T-helper 1 cell (primary cell): ENCODE results near the gene DCAF10.
"Not testable (repeated sequence)": the region's sequence is repeated elsewhere in the genome, so short reads cannot be mapped to it uniquely, and the experiment has no call there.

Experiments used
- DNase-seq, 5 donors: peaks; one replicate each; pipeline ENCODE4 v3.0.0-alpha.2; 2012 to 2020

Gene DCAF10

GRCh38 chr9:37870799-37871176 is 70.2 kb downstream of the DCAF10 start:
- no peak for DNase-seq

GRCh38 chr9:37873955-37874354 is 73.4 kb downstream of the DCAF10 start:
- DNase-seq = no peak

- DNase-seq = no peak
Measured at GRCh38 chr9:37876376-37876775, 75.8 kb downstream of the DCAF10 start.

- DNase-seq = no peak
Measured at GRCh38 chr9:37880916-37881479, 80.4 kb downstream of the DCAF10 start.

DNA sequence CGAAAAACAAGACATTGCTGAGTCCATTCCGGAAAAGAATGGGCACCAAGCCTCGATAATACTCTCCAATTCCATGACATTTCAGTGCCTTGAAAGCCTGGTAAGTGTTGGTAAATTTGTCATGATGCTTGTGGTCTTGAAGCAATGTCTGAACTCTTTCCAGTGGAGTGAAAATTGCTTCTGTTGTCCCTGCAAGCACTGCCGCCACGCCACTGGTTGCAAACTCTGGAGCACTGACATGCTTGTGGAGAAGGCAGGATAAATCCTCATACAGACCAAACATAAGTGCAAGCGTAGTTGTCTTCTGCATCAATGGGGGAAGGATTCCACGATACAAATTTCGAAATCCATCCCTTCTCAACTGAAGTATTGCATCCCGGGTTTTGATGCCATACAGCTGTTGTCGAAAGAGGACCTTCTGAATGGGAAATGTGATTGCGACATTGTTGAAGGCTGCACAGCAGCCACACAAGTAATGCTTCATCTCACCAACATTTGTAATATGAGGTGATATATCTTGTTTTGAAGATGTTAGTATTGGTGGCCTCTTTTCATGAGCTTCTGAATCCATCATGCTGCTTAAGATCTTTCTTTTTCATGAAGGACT is 87.5 kb downstream of the DCAF10 start:
- not testable (repeated sequence) for DNase-seq

GRCh38 chr9:37889536-37889935 is 88.9 kb downstream of the DCAF10 start:
- no peak for DNase-seq

DNA sequence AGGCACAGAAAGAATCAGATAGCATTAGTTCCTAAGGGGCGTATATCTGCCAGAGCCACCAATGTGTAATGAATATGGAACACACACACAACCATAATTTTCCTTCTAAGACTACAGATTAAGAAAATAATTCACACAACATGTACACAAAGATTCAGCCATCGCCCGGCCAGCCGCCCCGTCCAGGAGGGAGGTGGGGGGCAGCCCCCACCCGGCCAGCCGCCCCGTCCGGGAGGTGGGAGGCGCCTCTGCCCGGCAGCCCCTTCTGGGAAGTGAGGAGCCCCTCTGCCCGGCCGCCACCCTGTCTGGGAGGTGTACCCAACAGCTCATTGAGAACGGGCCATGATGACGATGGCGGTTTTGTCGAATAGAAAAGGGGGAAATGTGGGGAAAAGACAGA is 90.4 kb downstream of the DCAF10 start:
- DNase-seq = not testable (repeated sequence)

GRCh38 chr9:37892063-37892462 is 91.5 kb downstream of the DCAF10 start:
- DNase-seq = no peak

DNA sequence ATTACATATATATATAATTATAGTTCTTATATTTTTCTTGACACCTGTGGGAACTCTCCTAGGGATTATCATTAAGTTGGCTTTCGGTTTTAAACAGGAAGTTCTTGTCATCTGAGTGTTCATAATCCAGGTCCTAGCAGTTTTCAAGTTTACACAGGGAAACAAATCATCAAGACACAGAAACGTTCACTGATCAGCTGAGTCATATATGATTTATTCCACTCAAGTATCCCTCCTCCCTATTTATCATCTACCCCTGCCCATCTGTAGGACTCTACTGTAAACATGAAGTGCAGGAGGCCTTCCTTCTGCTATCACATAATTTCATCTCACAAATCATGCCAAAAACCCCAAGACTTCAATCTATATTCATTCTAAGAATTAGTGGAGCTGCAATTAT is 97.1 kb downstream of the DCAF10 start:
- no peak for DNase-seq

GRCh38 chr9:37899041-37899440 is 98.4 kb downstream of the DCAF10 start:
- DNase-seq = no peak

DNA sequence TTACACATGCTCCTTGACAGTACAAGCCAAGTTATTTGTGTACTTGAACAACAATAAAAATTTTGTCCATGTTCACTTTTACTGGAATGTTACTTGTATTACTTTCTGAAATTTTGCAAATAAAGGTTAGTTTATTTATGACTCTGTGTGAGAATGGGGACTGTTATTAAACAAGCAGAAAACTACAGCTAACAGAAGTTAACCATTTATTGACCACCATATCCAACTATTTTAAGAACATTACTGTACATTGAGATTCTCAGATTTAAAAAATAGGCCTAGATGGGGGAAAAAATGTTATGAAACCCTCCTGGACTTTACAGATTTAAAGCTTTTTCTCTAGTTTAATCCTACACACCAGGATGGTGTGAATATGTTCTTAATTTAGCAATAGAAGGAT is 101.5 kb downstream of the DCAF10 start:
- no peak for DNase-seq

DNA sequence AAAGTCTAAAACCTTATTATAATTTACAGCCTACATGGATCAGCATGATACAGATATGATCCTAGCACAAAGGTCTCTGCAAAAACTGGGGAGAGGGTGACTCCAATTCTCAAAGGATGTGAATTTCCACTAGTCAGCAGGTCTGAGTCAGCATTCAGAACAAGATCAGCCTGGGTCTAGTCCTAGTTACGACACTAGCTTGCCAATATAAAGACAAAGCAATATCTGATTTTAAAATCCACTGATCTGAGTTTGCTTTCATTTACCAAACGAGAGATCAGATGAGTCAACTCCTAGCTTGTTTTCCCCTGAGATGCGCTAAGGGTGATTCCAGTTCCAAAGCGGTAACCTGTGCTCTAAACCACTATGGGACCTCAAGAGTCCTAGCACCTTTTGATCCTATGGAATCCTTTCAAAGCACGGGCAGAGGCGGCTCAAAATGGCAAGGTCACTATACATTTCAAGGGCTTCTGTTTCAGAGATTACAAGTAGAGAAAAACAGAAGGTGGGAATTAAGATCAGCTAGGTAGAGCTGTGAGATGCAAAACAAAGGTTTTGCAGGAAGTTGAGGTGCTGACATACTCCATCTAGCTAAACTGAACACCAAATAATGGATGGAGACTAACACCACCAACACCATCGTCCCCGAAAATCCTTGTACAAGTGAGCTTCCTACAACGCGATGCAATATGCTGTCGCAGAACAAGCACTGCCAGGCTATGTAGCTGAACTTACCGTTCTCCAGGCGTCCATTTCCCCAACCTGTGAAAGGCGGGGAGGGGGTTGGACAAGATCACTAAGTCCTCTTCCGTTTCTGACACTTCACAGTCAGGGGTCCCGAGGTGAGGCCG is 102.4 kb downstream of the DCAF10 start:
- peak in 1 of 5 donors; percentile 19 for DNase-seq

DNA sequence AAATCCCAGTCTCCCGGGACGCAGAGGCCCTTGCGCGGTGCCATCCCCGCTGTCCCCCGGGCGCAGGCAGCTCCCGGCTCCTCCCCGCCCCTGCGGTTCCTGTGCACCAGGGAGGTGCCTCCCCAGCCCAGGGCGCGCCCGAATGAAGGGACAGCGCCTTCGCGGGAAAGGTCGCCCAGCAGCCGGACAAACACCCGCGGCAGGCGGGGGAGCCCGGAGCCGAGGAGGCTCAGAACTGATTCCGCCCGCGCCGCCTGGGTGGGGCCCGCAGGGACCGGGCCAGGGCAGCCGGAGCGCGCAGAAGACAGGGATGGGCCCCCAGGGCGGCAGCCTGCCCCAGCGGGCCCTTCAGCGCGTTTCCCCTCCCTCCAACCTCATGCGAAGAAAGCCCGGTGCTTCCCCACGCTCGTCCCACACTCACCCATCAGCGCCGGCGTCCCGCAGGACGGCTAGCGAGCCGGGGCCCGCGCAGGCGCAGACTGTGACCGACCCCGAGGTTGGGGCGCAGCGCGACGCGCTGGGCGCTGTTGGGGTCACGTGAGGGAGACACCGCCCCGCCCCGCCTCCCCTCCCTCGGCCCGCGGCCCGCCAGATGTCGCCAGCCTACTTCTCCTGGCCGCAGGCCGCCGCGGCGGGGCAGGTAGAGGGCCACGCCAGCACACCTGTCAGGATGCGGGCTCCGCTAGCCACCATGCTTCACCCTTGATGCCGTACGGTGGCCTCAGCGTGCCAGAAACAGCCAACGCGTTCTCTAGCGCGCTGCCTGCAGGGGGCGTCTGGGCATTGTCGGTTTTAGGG is 103.2 kb downstream of the DCAF10 start, which contains the start of gene SLC25A51:
Gene SLC25A51, minus strand, starts transcription at position 481 of the 798 bp plus-strand sequence. CDS start 15,577 bp downstream, outside the sequence.
- peak; percentile 84 to 96 (median 90) for DNase-seq

GRCh38 chr9:37904445-37905130 is 104.0 kb downstream of the DCAF10 start:
- DNase-seq = no peak

GRCh38 chr9:37905131-37905505 is 104.5 kb downstream of the DCAF10 start:
- DNase-seq = no peak

DNA sequence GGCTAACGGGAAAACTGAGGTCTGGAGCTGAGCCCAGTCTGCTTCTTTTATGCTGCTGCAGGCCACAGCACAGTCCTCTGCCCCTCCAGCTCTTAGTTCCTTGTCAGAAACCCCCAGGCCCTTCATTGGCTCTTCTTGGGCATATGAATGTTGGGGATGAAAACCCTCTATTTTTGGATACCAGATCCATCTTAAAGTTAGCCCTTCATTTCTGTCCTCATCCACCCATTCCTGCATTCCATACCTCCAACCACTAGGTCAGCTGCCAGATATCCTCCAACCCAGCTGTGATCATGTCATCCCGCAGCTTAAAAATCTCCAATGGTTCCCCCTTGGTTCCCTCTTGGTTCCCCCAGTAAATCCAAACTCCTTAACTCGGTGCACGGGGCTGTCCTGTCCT is 105.2 kb downstream of the DCAF10 start:
- DNase-seq = no peak

- no peak for DNase-seq
Measured at GRCh38 chr9:37906312-37907239, 106.0 kb downstream of the DCAF10 start.

DNA sequence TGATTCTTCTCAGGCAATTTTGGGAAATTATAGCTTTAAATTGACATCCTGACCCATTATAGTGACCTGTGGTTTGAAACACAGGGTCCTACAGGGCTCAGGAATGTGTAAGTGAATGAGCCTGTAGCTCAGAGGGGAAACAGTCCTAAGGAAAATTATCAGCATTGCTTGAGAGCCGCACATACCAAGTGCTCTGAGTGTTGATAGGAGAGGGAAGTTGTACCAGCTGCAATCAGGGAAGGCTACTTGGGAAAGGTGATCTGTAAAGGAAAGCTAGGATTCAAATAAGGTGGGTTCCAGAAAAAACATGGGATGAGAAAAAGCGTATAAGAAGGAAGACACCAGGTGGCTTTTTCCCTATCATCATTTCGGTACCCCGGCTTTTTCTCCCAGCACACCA is 107.7 kb downstream of the DCAF10 start:
- no peak for DNase-seq

- no peak for DNase-seq
Measured at GRCh38 chr9:37908698-37909186, 108.1 kb downstream of the DCAF10 start.

DNA sequence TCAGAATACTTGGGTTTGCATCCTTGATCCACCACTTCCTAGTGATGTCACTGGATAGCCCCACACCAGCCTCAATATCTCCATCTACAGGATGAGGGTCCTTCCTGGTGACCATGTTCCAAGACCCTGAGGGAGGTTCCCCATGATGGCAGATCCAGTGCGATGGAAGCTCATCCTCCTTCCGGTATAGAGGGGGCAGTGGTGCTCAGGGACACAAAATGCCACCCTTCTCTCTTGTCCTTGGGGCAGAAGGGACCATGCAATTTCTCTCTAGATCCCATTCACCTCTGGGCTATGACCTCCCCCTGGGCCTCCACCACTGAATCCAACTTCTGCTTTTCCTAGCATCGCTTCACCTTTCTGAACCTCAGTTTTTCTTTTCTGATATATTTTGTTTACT is 108.7 kb downstream of the DCAF10 start:
- no peak for DNase-seq

DNA sequence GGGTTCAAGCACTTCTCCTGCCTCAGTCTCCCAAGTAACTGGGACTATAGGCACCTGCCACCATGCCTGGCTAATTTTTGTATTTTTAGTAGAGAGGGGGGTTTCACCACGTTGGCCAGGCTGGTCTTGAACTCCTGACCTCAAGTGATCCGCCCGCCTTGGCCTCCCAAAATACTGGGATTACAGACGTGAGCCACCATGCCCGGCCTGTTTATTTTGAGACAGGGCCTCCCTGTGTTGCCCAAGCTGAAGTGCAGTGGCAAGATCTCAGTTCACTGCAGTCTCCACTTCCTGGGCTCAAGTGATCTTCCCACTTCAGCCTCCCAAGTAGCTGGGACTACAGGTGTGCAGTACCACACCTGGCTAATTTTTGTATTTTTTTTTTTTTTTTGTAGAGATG is 109.2 kb downstream of the DCAF10 start:
- not testable (repeated sequence) for DNase-seq
